Loucy (cell line): ENCODE results near the gene DAPK1.

Source experiments
- H2AFZ ChIP-seq: fragments of 200-600 bp; sonication (generic); 2 replicates; pipeline ENCODE4 v1.6.0; 2016; ENCODE audit warnings: antibody characterized with exemption, mild to moderate bottlenecking, low read length, moderate library complexity
- H3F3A ChIP-seq: fragments of 200-600 bp; 2 replicates; pipeline ENCODE4 v1.6.0; 2016; ENCODE audit warnings: antibody characterized with exemption, low read depth, mild to moderate bottlenecking
- H3K27me3 ChIP-seq: fragments of 200-600 bp; sonication (generic); 2 replicates; pipeline ENCODE4 v1.6.1; 2014; ENCODE audit warnings: low read length, mild to moderate bottlenecking; ENCODE audit not compliant: insufficient read depth, poor library complexity, severe bottlenecking
- H3K36me3 ChIP-seq: fragments of 200-600 bp; sonication (generic); 2 replicates; pipeline ENCODE4 v1.6.1; 2016; ENCODE audit warnings: low read length; ENCODE audit not compliant: insufficient read depth
- H3K4me1 ChIP-seq: fragments of 200-600 bp; sonication (generic); 2 replicates; pipeline ENCODE4 v1.5.1; 2014; ENCODE audit warnings: low read length, mild to moderate bottlenecking; ENCODE audit not compliant: insufficient read depth, poor library complexity, severe bottlenecking
- H3K4me2 ChIP-seq: fragments of 200-600 bp; sonication (generic); 2 replicates; pipeline ENCODE4 v1.6.0; 2014; ENCODE audit warnings: antibody characterized with exemption, low read length, low read depth, mild to moderate bottlenecking; ENCODE audit not compliant: poor library complexity, severe bottlenecking
- H3K4me3 ChIP-seq: fragments of 200-600 bp; sonication (generic); 2 replicates; pipeline ENCODE4 v1.5.1; 2014; ENCODE audit warnings: low read length, mild to moderate bottlenecking, mixed read lengths; ENCODE audit not compliant: poor library complexity, severe bottlenecking
- H3K79me2 ChIP-seq: fragments of 200-600 bp; sonication (generic); 2 replicates; pipeline ENCODE4 v1.6.1; 2014; ENCODE audit warnings: low read length; ENCODE audit not compliant: insufficient read depth
- H3K9ac ChIP-seq: fragments of 200-600 bp; sonication (generic); 2 replicates; pipeline ENCODE4 v1.6.0; 2014; ENCODE audit warnings: mild to moderate bottlenecking, low read depth, low read length, moderate library complexity; ENCODE audit not compliant: poor library complexity, severe bottlenecking
- H3K9me2 ChIP-seq: fragments of 200-600 bp; sonication (generic); replicated peaks from 2 replicates; pipeline ENCODE4 v1.6.1; 2016; ENCODE audit warnings: low read depth, low read length, mixed read lengths
- H3K9me3 ChIP-seq: fragments of 200-600 bp; sonication (generic); 2 replicates; pipeline ENCODE4 v1.6.1; 2014; ENCODE audit warnings: mild to moderate bottlenecking, antibody characterized with exemption, low read length, low read depth; ENCODE audit not compliant: insufficient read depth
- H4K20me1 ChIP-seq: fragments of 200-600 bp; sonication (generic); 2 replicates; pipeline ENCODE4 v1.6.0; 2014; ENCODE audit warnings: antibody characterized with exemption, low read length, mild to moderate bottlenecking; ENCODE audit not compliant: insufficient read depth, poor library complexity, severe bottlenecking
- EZH2phosphoT487 ChIP-seq: fragments of 200-600 bp; IDR thresholded peaks from 2 replicates; pipeline ENCODE4 v1.6.1; 2018; ENCODE audit warnings: antibody characterized with exemption, mild to moderate bottlenecking, moderate library complexity, borderline replicate concordance
- TF ChIP-seq, protein P1 (sequence below): fragments of 200-600 bp; sonication (generic); conservative IDR thresholded peaks from 2 replicates; pipeline ENCODE4 v1.5.1; 2014; ENCODE audit warnings: mild to moderate bottlenecking, antibody characterized with exemption, low read length

Gene DAPK1

DNA sequence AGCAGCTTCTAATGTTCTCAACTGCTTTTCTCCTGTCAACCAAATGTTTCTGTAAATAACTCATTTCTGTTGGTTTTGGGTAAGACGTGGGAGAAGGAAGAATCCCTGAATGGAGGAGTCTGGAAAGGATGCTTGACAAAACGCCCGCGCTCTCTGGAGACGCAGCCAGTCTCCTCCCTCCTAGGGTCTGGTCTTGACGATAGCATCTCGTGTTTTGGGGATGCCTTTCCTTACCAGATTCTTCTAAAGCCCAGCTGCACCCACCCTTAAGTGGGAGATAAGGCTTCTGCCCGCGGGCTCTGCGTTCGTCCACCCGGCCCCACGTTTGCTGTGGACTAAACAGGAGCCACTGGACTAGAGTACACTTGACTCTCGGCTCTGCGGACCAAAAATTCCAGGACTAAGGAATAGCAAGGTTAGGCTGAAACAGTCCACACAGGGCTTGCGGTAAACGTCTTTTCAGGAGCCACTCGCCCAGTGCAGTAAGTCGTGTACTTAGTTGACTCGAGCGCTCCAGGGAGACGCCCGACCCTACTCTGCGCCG is 227.8 kb downstream of the DAPK1 start:
- Histone ChIP-seq H3K79me2 (no peaks in the 10 kb centered on the region), H3K9ac (no peak overlapping the region), H3K4me2 (no peak overlapping the region), H3K36me3 (no peaks in the 10 kb centered on the region), H3K9me3 (0 out of 2 replicates have a peak, but pooled peaks cover 3% of the 10 kb centered on the region), H3K4me1 (no peaks in the 10 kb centered on the region), H2AFZ (no peak overlapping the region), H3K4me3 (no peak overlapping the region), H3K27me3 (no peaks in the 10 kb centered on the region), H4K20me1 (no peaks in the 10 kb centered on the region), H3K9me2 (no peaks in the 10 kb centered on the region), H3F3A (no peaks in the 10 kb centered on the region)
- TF ChIP-seq, protein P1, sequence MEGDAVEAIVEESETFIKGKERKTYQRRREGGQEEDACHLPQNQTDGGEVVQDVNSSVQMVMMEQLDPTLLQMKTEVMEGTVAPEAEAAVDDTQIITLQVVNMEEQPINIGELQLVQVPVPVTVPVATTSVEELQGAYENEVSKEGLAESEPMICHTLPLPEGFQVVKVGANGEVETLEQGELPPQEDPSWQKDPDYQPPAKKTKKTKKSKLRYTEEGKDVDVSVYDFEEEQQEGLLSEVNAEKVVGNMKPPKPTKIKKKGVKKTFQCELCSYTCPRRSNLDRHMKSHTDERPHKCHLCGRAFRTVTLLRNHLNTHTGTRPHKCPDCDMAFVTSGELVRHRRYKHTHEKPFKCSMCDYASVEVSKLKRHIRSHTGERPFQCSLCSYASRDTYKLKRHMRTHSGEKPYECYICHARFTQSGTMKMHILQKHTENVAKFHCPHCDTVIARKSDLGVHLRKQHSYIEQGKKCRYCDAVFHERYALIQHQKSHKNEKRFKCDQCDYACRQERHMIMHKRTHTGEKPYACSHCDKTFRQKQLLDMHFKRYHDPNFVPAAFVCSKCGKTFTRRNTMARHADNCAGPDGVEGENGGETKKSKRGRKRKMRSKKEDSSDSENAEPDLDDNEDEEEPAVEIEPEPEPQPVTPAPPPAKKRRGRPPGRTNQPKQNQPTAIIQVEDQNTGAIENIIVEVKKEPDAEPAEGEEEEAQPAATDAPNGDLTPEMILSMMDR, result no peak

DNA sequence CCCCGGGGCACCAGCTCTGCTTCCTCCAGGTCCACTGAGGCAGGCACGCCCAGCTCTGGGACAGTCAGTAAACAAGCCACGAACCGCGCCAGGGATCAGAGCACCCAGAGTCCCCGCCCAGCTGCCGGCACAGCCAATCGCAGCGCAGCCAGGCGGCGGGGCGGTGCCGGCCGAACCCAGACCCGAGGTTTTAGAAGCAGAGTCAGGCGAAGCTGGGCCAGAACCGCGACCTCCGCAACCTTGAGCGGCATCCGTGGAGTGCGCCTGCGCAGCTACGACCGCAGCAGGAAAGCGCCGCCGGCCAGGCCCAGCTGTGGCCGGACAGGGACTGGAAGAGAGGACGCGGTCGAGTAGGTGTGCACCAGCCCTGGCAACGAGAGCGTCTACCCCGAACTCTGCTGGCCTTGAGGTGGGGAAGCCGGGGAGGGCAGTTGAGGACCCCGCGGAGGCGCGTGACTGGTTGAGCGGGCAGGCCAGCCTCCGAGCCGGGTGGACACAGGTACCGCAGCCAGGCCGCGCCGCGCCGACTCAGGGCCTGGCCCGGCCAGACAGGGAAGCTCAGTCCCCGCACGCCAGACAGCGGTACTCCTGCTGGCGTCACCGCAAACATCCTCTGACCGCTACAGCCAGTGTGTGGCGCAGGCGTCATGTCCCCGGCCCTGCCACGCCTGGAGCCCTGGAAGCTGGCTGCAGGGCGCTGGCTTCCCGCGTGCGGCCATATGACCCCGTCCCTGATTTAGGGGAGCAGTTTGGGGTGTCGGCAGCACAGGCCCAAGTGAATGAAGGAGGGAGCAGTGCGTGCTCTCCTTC is 228.4 kb downstream of the DAPK1 start, which contains the start of gene CTSL:
CTSL (plus strand) TSS at position 220 of the 810 bp plus-strand sequence. CDS start 1,485 bp downstream, outside the sequence.
- H3K36me3 ChIP-seq, result no peaks in the 10 kb centered on the region

DNA sequence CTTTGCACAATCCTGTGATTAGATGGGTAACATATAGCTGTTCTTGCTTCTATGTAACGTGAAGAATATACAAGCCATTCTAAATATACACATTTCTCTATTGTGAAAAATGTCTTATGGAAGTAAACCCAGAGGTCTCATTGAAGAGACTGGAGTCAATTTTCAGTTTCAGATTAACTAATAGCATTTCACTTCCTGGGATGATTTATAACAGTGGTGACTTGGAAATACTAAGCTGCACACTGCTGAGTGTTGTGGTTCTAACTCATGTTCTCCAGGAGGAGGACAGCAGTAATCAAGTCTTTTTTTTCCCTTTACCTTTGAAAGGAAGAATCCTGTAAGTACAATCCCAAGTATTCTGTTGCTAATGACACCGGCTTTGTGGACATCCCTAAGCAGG is 231.6 kb downstream of the DAPK1 start:
- Histone ChIP-seq H4K20me1 (no peaks in the 10 kb centered on the region), H2AFZ (no peak overlapping the region), H3K4me3 (no peak overlapping the region), H3K36me3 (no peaks in the 10 kb centered on the region), H3K9me2 (no peaks in the 10 kb centered on the region), H3K9me3 (0 out of 2 replicates have a peak, but pooled peaks cover 3% of the 10 kb centered on the region), H3F3A (no peaks in the 10 kb centered on the region), H3K4me2 (no peak overlapping the region), H3K79me2 (no peaks in the 10 kb centered on the region), H3K9ac (no peak overlapping the region), H3K27me3 (no peaks in the 10 kb centered on the region), H3K4me1 (no peaks in the 10 kb centered on the region)
- TF ChIP-seq, protein P1, result no peak
- no peak for TF ChIP-seq EZH2phosphoT487

More for the DNA sequence above, 228.4 kb downstream of the DAPK1 start, which contains the start of gene CTSL:
- H3K4me2 ChIP-seq, result no peak within 1 kb of the TSS
- H3K27me3 ChIP-seq, result no peaks in the 10 kb centered on the region
- TF ChIP-seq, protein P1, result no peak
- TF ChIP-seq EZH2phosphoT487, result no peak
- no peaks in the 10 kb centered on the region for H3F3A ChIP-seq
- H2AFZ ChIP-seq, result no peak within 1 kb of the TSS
- H4K20me1 ChIP-seq, result no peaks in the 10 kb centered on the region
- H3K79me2 ChIP-seq, result no peaks in the 10 kb centered on the region
- 0 out of 2 replicates have a peak, but pooled peaks cover 3% of the 10 kb centered on the region for H3K9me3 ChIP-seq
- H3K9ac ChIP-seq, result no peak within 1 kb of the TSS
- no peak within 1 kb of the TSS for H3K4me3 ChIP-seq
- H3K9me2 ChIP-seq, result no peaks in the 10 kb centered on the region
- no peaks in the 10 kb centered on the region for H3K4me1 ChIP-seq
